Epidermal melanocyte (primary cell): ENCODE results near the gene MAGEA2B.
"Not testable (repeated sequence)": the region's sequence is repeated elsewhere in the genome, so short reads cannot be mapped to it uniquely, and the experiment has no call there.

ENCODE experiments used
- DNase-seq: peaks from one replicate; pipeline ENCODE4 v3.0.0; 2011; ENCODE audit warnings: low spot score; ENCODE audit not compliant: insufficient read length

The MAGEA2B gene

DNA sequence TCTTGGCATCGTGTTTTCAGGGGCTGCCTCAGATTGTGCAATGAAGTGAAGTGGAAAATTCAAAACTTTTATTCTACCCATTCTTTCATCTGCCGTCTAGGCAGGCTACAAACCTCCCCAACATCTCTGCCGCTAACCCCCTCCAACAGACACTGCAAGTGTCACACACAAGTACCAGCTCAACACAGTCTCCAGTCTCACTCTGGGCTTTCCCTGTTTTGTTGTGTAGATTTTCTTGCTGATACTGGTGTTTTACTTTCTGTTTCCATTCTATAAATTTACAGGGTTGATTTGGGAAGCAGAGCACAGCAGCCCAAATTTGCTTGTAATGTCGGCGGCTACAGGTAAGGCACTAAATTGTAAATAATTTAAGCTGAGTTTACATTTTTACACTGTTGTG, 40.4 kb downstream of the MAGEA2B start:
- not testable (repeated sequence) for DNase-seq

DNA sequence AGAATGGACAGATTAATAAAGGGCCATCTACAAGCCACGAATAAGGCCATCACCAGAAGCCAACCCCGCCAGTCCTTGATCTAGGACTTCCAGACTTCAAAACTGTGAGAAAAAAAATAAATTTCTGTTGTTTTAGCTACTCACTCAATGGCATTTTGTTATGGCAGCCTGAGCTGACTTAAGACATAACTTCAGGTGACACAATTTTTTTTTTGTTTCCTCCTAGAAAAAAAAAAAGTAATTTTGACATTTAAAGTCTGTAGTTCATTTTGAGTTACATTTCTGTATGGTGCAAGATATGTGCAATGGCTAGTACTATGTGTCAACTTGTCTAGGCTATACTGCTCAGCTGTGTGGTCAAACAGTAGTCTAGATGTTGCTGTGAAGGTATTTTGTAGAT, 44.5 kb downstream of the MAGEA2B start, which contains the start of gene CSAG3:
Gene CSAG3, plus strand, starts transcription at position 301 of the 400 bp plus-strand sequence.
- DNase-seq, result not testable (repeated sequence)

DNA sequence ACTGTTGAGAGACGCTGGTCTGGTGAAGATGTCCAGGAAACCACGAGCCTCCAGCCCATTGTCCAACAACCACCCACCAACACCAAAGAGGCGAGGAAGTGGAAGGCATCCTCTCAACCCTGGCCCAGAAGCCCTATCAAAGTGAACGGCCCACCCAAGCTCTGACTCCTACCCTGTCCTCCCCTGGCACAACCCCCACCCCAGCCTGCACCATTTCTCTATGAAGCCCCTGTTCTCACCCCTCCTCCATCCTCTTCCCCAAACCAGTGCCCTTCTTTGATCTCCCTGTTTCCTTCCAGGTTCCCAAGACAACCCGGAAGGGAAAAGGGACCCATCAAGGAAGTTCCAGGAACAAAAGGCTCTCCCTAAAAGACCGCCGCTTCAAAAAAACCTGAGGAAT, 45.1 kb downstream of the MAGEA2B start:
- not testable (repeated sequence) for DNase-seq

DNA sequence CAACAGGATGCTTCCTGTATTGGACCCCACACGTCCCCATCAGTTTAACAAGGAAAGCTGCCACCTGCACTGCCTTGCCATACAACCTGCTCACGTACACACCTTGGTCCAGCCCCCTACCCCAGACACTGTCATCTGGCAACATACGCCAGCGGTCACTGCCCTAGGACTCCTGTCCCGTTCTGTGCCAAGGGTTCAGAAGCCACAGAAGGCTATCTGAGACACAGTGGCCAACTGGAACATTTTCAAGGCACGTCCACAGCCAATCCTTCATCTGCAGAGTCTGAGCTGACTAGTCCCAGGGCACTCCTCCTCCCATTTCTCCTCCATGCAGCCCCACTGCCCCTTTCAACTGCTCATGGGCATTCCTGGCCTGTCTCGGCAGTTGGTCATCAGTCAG, 47.2 kb downstream of the MAGEA2B start:
- DNase-seq, result not testable (repeated sequence)

GRCh38 chrX:152766562-152766961, 52.1 kb downstream of the MAGEA2B start:
- DNase-seq, result not testable (repeated sequence)
